Fibroblast of the aortic adventitia (primary cell): ENCODE results near the gene GRM7. TPM values are rescaled to one million over a fixed set of nuclear protein-coding genes. Genes with fewer than 3 reads are reported as not detected.

Source experiments
- DNase-seq: peaks from one replicate; pipeline ENCODE4 v3.0.0-alpha.2; 2010; ENCODE audit warnings: low read depth
- H3K4me3 ChIP-seq: 2 replicates; pipeline ENCODE4 v1.5.1; 2011; ENCODE audit warnings: low read depth, mild to moderate bottlenecking, control low read depth, low read length, moderate library complexity
- total RNA-seq: library from RNA; depleted of rRNA; stranded (reverse); fragments of >200 nt; gene quantifications from 2 replicates; pipeline ENCODE4 v1.2.3, GENCODE V29; 2012; ENCODE audit warnings: low replicate concordance
- TF ChIP-seq, protein P1 (sequence below): IDR thresholded peaks from 2 replicates; pipeline ENCODE4 v1.5.1; 2011; ENCODE audit warnings: mild to moderate bottlenecking, low read length, control low read depth, inconsistent platforms; ENCODE audit not compliant: insufficient read depth

The GRM7 gene
- total RNA-seq, 1 donor: 0.09 TPM

DNA sequence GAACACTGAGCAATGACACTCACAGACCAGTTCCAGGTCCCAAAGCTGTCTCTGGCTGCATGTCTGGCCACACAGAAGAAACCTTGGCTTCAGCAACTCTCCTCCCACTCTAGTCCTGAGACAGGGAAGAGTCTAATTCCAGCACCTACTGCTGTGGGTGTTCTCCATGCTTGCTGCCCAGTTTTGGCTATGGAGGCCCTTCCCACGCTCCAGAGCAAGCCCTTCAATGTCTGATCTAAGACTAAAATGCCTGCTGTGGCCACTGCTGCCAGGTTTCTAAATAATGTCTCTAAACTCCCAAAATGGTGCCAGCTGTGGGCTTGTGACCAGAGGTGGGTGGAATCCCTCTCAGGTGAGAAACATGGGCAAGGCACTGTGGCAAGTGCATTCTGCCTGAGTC, 531.3 kb downstream of the GRM7 start:
- TF ChIP-seq, protein P1, sequence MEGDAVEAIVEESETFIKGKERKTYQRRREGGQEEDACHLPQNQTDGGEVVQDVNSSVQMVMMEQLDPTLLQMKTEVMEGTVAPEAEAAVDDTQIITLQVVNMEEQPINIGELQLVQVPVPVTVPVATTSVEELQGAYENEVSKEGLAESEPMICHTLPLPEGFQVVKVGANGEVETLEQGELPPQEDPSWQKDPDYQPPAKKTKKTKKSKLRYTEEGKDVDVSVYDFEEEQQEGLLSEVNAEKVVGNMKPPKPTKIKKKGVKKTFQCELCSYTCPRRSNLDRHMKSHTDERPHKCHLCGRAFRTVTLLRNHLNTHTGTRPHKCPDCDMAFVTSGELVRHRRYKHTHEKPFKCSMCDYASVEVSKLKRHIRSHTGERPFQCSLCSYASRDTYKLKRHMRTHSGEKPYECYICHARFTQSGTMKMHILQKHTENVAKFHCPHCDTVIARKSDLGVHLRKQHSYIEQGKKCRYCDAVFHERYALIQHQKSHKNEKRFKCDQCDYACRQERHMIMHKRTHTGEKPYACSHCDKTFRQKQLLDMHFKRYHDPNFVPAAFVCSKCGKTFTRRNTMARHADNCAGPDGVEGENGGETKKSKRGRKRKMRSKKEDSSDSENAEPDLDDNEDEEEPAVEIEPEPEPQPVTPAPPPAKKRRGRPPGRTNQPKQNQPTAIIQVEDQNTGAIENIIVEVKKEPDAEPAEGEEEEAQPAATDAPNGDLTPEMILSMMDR: no peak
- H3K4me3 ChIP-seq: no peak overlapping the region
- no peak for DNase-seq

DNA sequence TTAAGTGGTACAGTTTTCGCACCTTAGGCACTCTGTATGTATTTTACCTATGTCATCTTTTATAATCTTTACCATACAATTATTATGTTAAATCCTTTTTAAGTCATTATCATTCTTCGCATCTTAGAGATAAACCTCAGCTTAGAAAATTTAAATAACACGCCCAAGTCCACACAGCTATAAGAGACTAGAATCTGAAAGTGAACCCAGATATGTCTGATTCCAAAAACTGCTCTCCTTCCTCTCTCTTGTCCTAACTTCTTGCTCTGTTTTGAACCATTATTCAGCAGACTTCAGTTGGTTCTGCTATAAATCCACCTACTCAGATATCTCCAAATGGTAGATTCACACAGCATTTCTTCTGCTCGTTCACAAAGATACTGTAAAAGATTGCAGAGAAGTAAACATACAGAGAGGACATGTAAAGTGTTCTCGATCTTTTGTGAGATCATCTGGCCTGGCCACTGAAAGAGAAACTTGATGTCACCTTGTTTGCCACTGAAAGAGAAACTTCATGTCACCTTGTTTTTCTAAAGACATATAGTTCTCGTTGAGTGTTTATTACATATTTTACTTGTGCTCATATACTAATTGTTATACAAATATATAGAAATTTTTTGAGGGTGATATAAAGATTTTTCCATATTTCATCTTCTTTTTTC, 533.2 kb downstream of the GRM7 start:
- no peak for DNase-seq
- TF ChIP-seq, protein P1: no peak
- H3K4me3 ChIP-seq: no peak overlapping the region

DNA sequence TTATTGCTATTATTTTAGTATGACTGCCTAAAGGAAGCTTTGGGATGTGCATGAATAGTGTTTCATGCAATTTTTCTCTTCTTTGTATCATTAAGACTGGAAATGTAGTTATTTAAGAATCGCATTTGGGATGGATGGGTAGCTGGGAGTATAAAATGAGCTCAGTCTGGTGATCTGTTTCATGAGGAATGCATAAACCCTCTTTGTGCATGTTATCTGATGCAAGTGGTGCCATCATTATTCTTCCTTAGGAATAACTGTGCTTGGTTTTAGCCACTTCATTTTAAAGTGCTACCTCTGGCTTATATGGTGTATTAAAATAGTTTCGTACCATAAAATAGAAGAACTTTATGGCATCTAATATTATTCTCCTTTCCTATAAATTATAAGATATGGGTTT, 535.6 kb downstream of the GRM7 start:
- TF ChIP-seq, protein P1: no peak
- H3K4me3 ChIP-seq: no peak overlapping the region
- no peak for DNase-seq

DNA sequence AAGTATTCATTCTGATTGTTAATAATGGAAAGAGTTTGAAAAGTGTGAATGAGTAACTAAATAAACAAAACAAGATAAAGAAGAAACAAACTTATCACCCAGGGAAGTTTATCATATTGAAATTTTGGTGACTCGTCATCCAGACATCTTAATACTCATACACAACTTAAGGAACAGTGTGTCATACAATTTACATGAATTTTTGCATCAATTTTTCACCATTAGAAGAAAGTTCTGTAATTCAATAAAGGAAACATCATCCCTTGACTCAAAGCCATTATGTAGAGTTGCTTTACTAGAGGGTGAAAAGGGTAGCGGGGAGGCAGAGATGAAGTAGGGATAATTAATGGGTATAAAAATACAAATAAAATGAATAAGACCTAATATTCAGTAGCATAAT, 536.2 kb downstream of the GRM7 start:
- no peak for DNase-seq
- TF ChIP-seq, protein P1: no peak
- no peak overlapping the region for H3K4me3 ChIP-seq

DNA sequence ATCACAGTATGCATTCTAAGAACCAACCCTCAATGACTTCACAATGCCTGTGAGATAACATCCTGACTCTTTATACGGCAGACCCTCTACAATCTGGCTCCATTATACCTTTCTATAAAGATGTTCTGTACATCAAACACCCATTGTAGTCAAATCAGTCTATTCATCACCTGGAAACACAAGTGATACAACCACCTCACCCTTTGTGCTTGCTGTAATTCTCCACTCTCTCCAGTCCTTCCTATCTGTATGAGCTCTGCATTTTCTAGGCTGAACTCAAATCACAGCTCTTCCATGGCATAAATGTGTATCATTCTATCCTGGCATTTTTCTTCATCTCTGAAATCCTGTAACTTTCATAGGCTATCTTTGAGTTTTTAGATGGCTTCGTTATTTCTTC, 539.4 kb downstream of the GRM7 start:
- no peak for DNase-seq
- TF ChIP-seq, protein P1: no peak

DNA sequence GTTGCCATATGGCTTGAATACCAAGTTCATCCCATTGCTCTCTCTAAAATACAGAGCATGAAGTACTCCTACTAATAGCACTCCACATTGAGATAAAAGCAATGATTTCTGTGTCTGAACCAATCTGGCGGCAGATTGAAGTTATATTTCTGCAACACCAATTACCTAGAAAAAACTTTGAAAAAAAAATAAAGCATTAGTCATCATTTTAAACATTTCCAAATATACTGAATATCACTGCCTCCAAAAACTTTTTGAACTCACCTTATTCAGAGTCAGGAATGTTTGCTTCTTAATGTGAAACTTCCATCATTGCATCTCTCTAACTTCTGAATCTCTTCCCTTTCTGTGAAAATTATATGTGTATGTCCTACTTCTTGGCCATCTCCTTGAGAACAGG, 540.5 kb downstream of the GRM7 start:
- TF ChIP-seq, protein P1: no peak
- no peak overlapping the region for H3K4me3 ChIP-seq
- no peak for DNase-seq

More for the DNA sequence above, 539.4 kb downstream of the GRM7 start:
- no peak overlapping the region for H3K4me3 ChIP-seq

DNA sequence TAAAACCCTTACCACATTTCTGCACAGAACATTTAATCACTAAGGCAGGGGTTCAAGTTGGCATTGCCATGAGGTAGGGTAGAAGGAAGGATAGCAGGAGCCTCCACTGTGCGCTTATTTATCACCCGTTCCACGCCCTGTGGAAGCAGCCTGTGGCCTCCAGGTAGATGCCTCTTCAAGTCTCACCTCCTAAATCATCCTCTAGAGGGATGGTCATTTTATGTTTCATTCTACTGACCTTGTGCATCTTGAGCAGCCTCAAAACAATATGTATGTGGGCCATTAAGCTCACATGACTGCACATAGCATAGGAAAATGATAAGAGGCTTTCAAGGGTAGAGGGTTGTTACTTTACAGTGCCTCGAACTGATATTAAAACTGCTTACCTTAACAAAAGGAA, 546.2 kb downstream of the GRM7 start:
- no peak for DNase-seq
- no peak overlapping the region for H3K4me3 ChIP-seq
- TF ChIP-seq, protein P1: no peak
